Measurements from ENCODE around the gene ARHGAP18.

ARHGAP18 gene

GRCh38 chr6:129749749-129750120 is 39.8 kb upstream of the ARHGAP18 start:
- in situ Hi-C loops (cut with MboI; ENCODE audit: low pct_unique_long_range_greater_than_20kb, low sequenced_read_pairs, unreplicated experiment): no loop called here
- no peak for DNase-seq (ENCODE audit: low spot score)

GRCh38 chr6:129748901-129749748 is 39.1 kb upstream of the ARHGAP18 start:
- in situ Hi-C loops (cut with MboI; ENCODE audit: low pct_unique_long_range_greater_than_20kb, low sequenced_read_pairs, unreplicated experiment): no loop called here
- TF ChIP-seq, protein P1, sequence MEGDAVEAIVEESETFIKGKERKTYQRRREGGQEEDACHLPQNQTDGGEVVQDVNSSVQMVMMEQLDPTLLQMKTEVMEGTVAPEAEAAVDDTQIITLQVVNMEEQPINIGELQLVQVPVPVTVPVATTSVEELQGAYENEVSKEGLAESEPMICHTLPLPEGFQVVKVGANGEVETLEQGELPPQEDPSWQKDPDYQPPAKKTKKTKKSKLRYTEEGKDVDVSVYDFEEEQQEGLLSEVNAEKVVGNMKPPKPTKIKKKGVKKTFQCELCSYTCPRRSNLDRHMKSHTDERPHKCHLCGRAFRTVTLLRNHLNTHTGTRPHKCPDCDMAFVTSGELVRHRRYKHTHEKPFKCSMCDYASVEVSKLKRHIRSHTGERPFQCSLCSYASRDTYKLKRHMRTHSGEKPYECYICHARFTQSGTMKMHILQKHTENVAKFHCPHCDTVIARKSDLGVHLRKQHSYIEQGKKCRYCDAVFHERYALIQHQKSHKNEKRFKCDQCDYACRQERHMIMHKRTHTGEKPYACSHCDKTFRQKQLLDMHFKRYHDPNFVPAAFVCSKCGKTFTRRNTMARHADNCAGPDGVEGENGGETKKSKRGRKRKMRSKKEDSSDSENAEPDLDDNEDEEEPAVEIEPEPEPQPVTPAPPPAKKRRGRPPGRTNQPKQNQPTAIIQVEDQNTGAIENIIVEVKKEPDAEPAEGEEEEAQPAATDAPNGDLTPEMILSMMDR (IDR thresholded peaks at IDR 0.05; ENCODE audit: extremely low read depth, insufficient read depth, missing control alignments): no peak
- DNase-seq (ENCODE audit: low spot score): no peak

More at GRCh38 chr6:129749749-129750120, 39.8 kb upstream of the ARHGAP18 start:
- TF ChIP-seq, protein P1 (IDR thresholded peaks at IDR 0.05; ENCODE audit: extremely low read depth, insufficient read depth, missing control alignments): no peak

GRCh38 chr6:129748212-129748900 is 38.4 kb upstream of the ARHGAP18 start:
- TF ChIP-seq, protein P1 (IDR thresholded peaks at IDR 0.05; ENCODE audit: extremely low read depth, insufficient read depth, missing control alignments): no peak
- peak; percentile 50 for DNase-seq (ENCODE audit: low spot score)
- in situ Hi-C loops (cut with MboI; ENCODE audit: low pct_unique_long_range_greater_than_20kb, low sequenced_read_pairs, unreplicated experiment): no loop called here

GRCh38 chr6:129747588-129748112 is 37.7 kb upstream of the ARHGAP18 start:
- in situ Hi-C loops (cut with MboI; ENCODE audit: low pct_unique_long_range_greater_than_20kb, low sequenced_read_pairs, unreplicated experiment): no loop called here

GRCh38 chr6:129744880-129745237 is 34.9 kb upstream of the ARHGAP18 start:
- in situ Hi-C loops (cut with MboI; ENCODE audit: low pct_unique_long_range_greater_than_20kb, low sequenced_read_pairs, unreplicated experiment): no loop called here
- DNase-seq (ENCODE audit: low spot score): no peak
- TF ChIP-seq, protein P1 (IDR thresholded peaks at IDR 0.05; ENCODE audit: extremely low read depth, insufficient read depth, missing control alignments): no peak

More at GRCh38 chr6:129747588-129748112, 37.7 kb upstream of the ARHGAP18 start:
- TF ChIP-seq, protein P1 (IDR thresholded peaks at IDR 0.05; ENCODE audit: extremely low read depth, insufficient read depth, missing control alignments): no peak
- DNase-seq (ENCODE audit: low spot score): no peak

DNA sequence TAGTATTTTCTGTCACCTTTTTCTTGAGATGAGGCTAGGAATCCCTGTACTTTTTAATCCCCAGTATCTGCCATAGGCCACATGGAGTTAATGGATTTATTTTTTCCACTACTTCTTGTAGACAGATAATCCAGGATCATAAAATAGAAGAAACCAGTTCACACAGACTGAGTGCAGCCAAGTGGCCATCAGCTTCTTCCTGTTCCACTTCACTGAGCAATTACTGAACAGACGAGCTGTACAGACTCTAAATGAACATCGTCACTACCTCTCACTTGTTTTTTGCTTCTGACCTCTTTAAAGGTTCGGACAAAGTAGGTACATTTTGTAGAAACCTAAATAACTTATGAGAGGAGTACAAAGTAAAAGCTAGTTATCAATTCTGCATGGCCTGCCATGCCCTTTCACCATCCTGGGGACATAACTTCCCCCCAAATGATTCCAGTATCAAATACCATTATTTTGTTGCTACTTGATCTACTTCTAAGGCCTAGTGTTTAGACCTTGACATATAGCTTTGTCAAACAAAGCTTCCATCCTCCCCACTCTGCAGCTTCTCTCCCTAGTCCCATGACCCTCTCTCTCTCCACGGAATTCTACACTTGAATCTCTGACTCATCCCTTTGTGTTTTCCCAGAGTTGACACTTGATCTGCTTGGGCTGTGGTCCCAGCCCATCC is 34.4 kb upstream of the ARHGAP18 start:
- in situ Hi-C loops (cut with MboI; ENCODE audit: low pct_unique_long_range_greater_than_20kb, low sequenced_read_pairs, unreplicated experiment): no loop called here
- no peak for DNase-seq (ENCODE audit: low spot score)
- TF ChIP-seq, protein P1 (IDR thresholded peaks at IDR 0.05; ENCODE audit: extremely low read depth, insufficient read depth, missing control alignments): no peak
